Effector memory CD4-positive, alpha-beta T cell (primary cell): ENCODE results near the gene FZD10.

Experiments used
- DNase-seq, 3 donors: peaks; one replicate each; pipeline ENCODE4 v3.0.0-alpha.2; 2020
- H3K27ac ChIP-seq: 2 replicates; pipeline ENCODE4 v1.7.0; 2013; ENCODE audit warnings: mild to moderate bottlenecking, low read length, moderate library complexity; ENCODE audit not compliant: insufficient read depth, poor library complexity, severe bottlenecking
- H3K27me3 ChIP-seq: replicated peaks from 2 replicates; pipeline ENCODE4 v1.7.0; 2013; ENCODE audit warnings: mild to moderate bottlenecking, low read length; ENCODE audit not compliant: insufficient read depth, control insufficient read depth, poor library complexity, severe bottlenecking
- H3K36me3 ChIP-seq: 2 replicates; pipeline ENCODE4 v1.7.0; 2013; ENCODE audit warnings: mild to moderate bottlenecking, low read length, moderate library complexity; ENCODE audit not compliant: control insufficient read depth, insufficient read depth
- H3K4me1 ChIP-seq: 2 replicates; pipeline ENCODE4 v1.7.0; 2013; ENCODE audit warnings: low read length, mild to moderate bottlenecking; ENCODE audit not compliant: control insufficient read depth, insufficient read depth, poor library complexity, severe bottlenecking
- H3K4me3 ChIP-seq: 2 replicates; pipeline ENCODE4 v1.7.0; 2013; ENCODE audit warnings: low read length, low read depth, mild to moderate bottlenecking; ENCODE audit not compliant: insufficient read depth, poor library complexity, severe bottlenecking
- H3K9me3 ChIP-seq: 2 replicates; pipeline ENCODE4 v1.7.0; 2013; ENCODE audit warnings: mild to moderate bottlenecking, low read length, moderate library complexity; ENCODE audit not compliant: control insufficient read depth

Gene FZD10

DNA sequence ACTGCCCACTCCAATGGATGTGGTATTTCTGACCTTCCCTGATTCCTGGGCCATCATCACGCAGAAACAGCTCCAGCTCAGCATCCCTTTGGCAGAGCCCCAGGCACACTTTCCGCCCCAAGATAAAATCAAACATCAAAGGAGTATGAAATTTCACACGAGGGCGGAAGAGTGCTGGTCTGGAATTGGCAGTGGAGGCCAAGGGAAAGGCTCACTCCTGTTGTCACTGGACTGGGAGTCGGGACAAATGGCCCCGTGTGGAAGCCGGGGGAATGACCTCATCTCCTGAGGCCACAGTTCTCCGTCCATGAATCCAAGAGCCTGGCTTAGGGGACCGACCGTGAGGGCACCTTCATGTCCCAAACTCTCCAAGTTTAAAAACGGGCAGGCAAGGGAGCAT, 40.9 kb downstream of the FZD10 start:
- Histone ChIP-seq H3K4me3 (no peak overlapping the region), H3K27me3 (no peaks in the 10 kb centered on the region), H3K36me3 (no peaks in the 10 kb centered on the region), H3K27ac (no peak overlapping the region), H3K4me1 (no peaks in the 10 kb centered on the region), H3K9me3 (no peaks in the 10 kb centered on the region)
- no peak for DNase-seq

DNA sequence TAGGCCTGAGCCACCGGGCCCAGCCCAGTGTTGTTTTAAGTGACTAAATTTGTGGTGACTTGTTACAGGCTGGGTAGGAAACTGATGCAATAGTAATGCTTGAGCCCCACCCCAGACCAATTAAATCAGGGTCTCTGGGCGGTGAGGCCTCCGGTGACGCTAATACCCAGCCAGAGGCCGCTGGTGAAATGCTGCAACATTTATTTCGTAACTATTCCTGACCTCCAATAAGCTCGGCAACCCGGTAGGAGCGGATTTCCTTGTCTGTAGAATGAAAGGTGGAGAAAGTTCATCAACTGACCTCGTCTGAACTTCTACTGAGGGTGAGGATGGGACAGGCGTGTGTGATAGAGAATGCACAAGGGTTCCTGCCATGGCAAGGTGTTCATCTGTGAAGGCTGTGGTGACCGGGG, 42.3 kb downstream of the FZD10 start:
- Histone ChIP-seq H3K9me3 (no peaks in the 10 kb centered on the region), H3K36me3 (no peaks in the 10 kb centered on the region), H3K27me3 (no peaks in the 10 kb centered on the region), H3K4me3 (no peak overlapping the region), H3K4me1 (no peaks in the 10 kb centered on the region), H3K27ac (no peak overlapping the region)
- DNase-seq: no peak

DNA sequence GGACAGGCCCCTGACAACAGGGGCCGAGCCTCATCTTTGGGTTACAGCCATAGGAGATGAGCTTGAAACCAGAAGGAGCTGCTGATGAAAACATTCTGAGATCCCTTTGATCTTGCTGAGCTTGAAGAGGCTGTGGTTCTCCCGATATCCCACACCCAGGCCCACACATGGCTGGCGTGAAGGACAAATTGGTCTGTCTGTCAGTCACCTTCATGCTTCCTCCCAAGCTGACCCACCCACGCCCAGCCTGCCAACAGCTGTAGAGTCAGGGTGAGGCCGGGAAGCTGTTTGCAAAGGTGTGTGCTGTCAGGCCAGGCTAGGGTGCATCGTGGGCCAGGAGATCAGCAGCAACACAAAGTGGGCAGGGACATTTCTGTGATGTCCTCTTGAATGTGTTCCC, 43.2 kb downstream of the FZD10 start:
- Histone ChIP-seq H3K27ac (no peak overlapping the region), H3K4me1 (no peaks in the 10 kb centered on the region), H3K36me3 (no peaks in the 10 kb centered on the region), H3K4me3 (no peak overlapping the region), H3K9me3 (no peaks in the 10 kb centered on the region), H3K27me3 (no peaks in the 10 kb centered on the region)
- DNase-seq: no peak

DNA sequence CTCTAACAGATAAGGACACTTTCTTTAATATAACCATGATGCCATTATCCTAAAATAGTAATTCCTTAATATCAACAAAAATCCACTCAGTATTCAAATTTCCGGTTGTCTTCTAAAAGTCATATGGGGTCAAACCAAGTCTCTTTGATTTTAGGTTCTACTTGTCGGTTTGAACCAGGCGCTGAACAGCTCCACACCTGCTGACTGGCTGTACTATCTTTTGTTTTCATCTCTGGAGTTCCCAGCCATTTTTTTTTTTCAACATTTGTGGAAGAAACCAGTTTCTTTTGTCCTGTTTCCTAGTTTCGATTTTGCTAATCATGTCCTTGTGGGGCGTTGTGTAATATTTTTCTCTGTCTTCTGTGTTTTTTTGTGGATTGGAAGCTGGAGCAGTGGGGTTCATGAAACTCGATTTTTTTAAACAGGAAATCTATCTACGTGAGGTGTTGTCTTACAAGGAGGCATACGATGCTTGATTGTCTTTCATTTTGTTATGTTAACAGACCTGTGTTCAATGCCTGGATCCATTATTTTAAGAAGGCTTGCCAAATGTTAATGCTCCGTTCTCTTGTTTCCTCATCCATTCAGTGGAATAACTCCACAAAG, 50.2 kb downstream of the FZD10 start:
- Histone ChIP-seq H3K4me1 (no peaks in the 10 kb centered on the region), H3K9me3 (no peaks in the 10 kb centered on the region), H3K27ac (no peak overlapping the region), H3K36me3 (no peaks in the 10 kb centered on the region), H3K4me3 (no peak overlapping the region), H3K27me3 (no peaks in the 10 kb centered on the region)
- DNase-seq: no peak

DNA sequence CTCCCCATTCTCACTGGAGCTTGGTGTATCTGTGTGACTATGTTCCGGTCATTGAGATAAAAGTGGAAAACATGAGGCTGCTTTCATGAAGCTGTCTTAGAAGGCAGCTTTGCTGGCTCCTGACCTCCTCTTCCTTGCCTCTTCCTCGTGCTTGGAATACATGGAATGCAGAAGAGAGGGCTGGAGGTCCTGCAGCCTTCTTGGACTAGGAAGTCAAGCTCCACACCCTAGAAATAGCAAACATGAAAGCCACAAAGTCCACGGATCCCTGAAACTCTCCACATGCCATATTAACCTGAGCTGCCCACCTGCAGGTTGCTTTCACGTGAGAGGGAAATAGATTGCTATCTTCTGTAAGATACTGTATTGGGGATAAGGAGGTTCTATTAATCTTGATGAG, 51.0 kb downstream of the FZD10 start:
- H3K4me1 ChIP-seq: no peaks in the 10 kb centered on the region
- H3K9me3 ChIP-seq: no peaks in the 10 kb centered on the region
- H3K36me3 ChIP-seq: no peaks in the 10 kb centered on the region
- no peaks in the 10 kb centered on the region for H3K27me3 ChIP-seq
- no peak overlapping the region for H3K27ac ChIP-seq
- no peak for DNase-seq
- no peak overlapping the region for H3K4me3 ChIP-seq

DNA sequence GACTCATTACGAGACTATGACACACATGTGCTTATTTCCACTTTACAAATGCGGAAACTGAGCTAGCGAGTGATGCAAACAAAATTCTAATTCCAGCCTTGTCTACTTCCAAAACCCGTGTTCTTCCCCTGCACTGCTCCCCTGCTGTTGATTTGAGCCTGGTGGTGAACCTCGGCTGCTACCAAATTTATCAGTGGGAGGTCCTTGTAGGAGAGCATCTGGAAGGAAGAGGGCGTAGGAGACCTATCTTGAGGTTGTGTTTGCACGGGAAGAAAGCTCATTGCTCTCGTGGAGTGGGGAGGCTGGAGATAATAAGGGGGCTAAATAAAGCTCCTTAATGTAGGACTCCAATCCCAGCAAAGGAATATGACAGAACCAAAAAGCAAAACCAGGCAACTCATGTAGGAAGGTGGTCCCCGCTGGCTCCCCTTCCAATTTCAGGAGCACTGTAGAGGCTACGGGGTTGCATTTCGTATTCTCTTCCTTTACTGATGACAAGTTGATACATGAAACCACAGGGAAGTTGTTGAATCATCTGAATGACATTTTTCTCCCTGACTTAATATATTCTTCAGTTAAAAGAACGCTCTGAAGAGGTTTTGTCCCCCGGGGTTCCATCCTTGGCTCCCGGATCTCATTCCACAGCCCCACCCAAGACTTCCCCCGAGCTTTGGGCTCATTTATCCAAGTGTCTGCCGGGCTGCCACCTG, 52.6 kb downstream of the FZD10 start:
- Histone ChIP-seq H3K27me3 (peaks cover 1% of the 10 kb centered on the region), H3K9me3 (no peaks in the 10 kb centered on the region), H3K27ac (no peak overlapping the region), H3K4me1 (no peaks in the 10 kb centered on the region), H3K4me3 (no peak overlapping the region), H3K36me3 (no peaks in the 10 kb centered on the region)
- DNase-seq: no peak
